Measurements from ENCODE around the gene BTBD19. TPM values are rescaled to one million over a fixed set of nuclear protein-coding genes. Genes with fewer than 3 reads are reported as not detected.
"Not testable (repeated sequence)": the region's sequence is repeated elsewhere in the genome, so short reads cannot be mapped to it uniquely, and the experiment has no call there.

BTBD19 gene
- total and polyA plus RNA-seq, 9 of the 15 experiments (the other 6 are each of a cell fraction or from before 2014, with no cell fraction given): 0.22 to 2.0 (median 0.95) TPM

- BruUV-seq (replicated peaks); in situ Hi-C loops (cut with MboI); H3K27me3 ChIP-seq (ENCODE audit: control insufficient read depth in 2 of 2, insufficient read depth in 2 of 2, low read length in 2 of 2); H4K20me1 ChIP-seq (replicated peaks; ENCODE audit: control insufficient read depth, insufficient read depth, low read length); H3K4me3 ChIP-seq; H3K4me2 ChIP-seq (ENCODE audit: insufficient read depth, low read length); H3K9me3 ChIP-seq (replicated peaks; ENCODE audit: control insufficient read depth, insufficient read depth, low read depth, low read length); H3K36me3 ChIP-seq (ENCODE audit: control insufficient read depth, insufficient read depth, low read length); H3K9me1 ChIP-seq (ENCODE audit: control insufficient read depth, insufficient read depth, low read length); H3K27ac ChIP-seq (ENCODE audit: extremely low read depth, low read depth, low read length); FAIRE-seq; H3K79me2 ChIP-seq (ENCODE audit: control insufficient read depth, insufficient read depth, low read length); H3K9ac ChIP-seq (ENCODE audit: insufficient read depth in 1 of 2, low read depth in 2 of 2, low read length in 2 of 2); H2AFZ ChIP-seq (ENCODE audit: low read depth, low read length); ATAC-seq; DNase-seq (ENCODE audit: extremely low read depth in 1 of 4, low spot score in 3 of 4): not testable (repeated sequence)
- CTCF ChIA-PET (ENCODE audit: low intra/inter-chr PET ratio): interaction anchor here (0.6 kb wide), 1 partner anchor 16 kb away, joined by 3 read pairs; the partner anchor contains the start of gene PLK3
- H3K4me1 ChIP-seq (replicated peaks in 1 of 2; ENCODE audit: control insufficient read depth in 2 of 2, insufficient read depth in 2 of 2, low read length in 2 of 2): peaks cover 21 to 33% of the 10 kb centered on the region in 2 experiments
- intact Hi-C loops (cut with micrococcal nuclease): loop anchor here (5.0 kb wide), 1 partner anchor 39 kb away; the partner anchor contains the start of gene RPS8
- WGBS (ENCODE audit: insufficient coverage, low coverage, missing lambda C conversion rate): 73% methylated on average over 9 of the region's 9 CpGs
- POLR2A ChIA-PET: interaction anchor here (0.9 to 9.2 kb wide), 3 partner anchors 12 to 528 kb away, joined by 3 to 594 read pairs (median 4); partner anchors contain the start of genes BTBD19, DYNLT4, PLK3 and RNU5D-1
Observed at GRCh38 chr1:44815926-44816325, 7.6 kb downstream of the BTBD19 start.

GRCh38 chr1:44817307-44817706 lies 9.0 kb downstream of the BTBD19 start:
- no peaks in the 10 kb centered on the region for H3K36me3 ChIP-seq (ENCODE audit: control insufficient read depth, insufficient read depth, low read length)
- H3K9ac ChIP-seq (ENCODE audit: insufficient read depth in 1 of 2, low read depth in 2 of 2, low read length in 2 of 2): no peak overlapping the region
- DNase-seq (ENCODE audit: extremely low read depth in 1 of 4, low spot score in 3 of 4): no peak
- H3K4me3 ChIP-seq: no peak overlapping the region
- H3K27ac ChIP-seq (ENCODE audit: extremely low read depth, low read depth, low read length): no peak overlapping the region
- H3K4me2 ChIP-seq (ENCODE audit: insufficient read depth, low read length): no peak overlapping the region
- peaks cover 13 to 31% of the 10 kb centered on the region in 2 experiments for H3K4me1 ChIP-seq (replicated peaks in 1 of 2; ENCODE audit: control insufficient read depth in 2 of 2, insufficient read depth in 2 of 2, low read length in 2 of 2)
- no peaks in the 10 kb centered on the region for H4K20me1 ChIP-seq (replicated peaks; ENCODE audit: control insufficient read depth, insufficient read depth, low read length)
- H3K27me3 ChIP-seq (ENCODE audit: control insufficient read depth in 2 of 2, insufficient read depth in 2 of 2, low read length in 2 of 2): no peaks in the 10 kb centered on the region
- WGBS (ENCODE audit: insufficient coverage, low coverage, missing lambda C conversion rate): 37% methylated on average over 2 of the region's 2 CpGs
- no peaks in the 10 kb centered on the region; the same call in 1 of the 2 replicates for H3K9me3 ChIP-seq (replicated peaks; ENCODE audit: control insufficient read depth, insufficient read depth, low read depth, low read length)
- in situ Hi-C loops (cut with MboI) (no loop called here), intact Hi-C loops (cut with micrococcal nuclease) (loop anchor here (5.0 kb wide), 1 partner anchor 40 kb away; the partner anchor contains the start of gene RPS8)
- no peak for ATAC-seq
- no peaks in the 10 kb centered on the region for H3K79me2 ChIP-seq (ENCODE audit: control insufficient read depth, insufficient read depth, low read length)
- CTCF ChIA-PET (ENCODE audit: low intra/inter-chr PET ratio): no interaction called here
- no peaks in the 10 kb centered on the region for H3K9me1 ChIP-seq (ENCODE audit: control insufficient read depth, insufficient read depth, low read length)
- POLR2A ChIA-PET: interaction anchor here (1.0 to 9.2 kb wide), 10 partner anchors 13 to 522 kb away, joined by 3 to 594 read pairs (median 94); partner anchors contain the start of genes BEST4, BTBD19, DYNLT4 and EIF2B3
- BruUV-seq (replicated peaks): no TSS peak
- H2AFZ ChIP-seq (ENCODE audit: low read depth, low read length): no peak overlapping the region
- no peak for FAIRE-seq
- TF ChIP-seq ZNF511 (CRISPR knock-in tag; IDR thresholded peaks at IDR 0.05) (no peak), KDM1A (IDR thresholded peaks at IDR 0.05) (0 out of 4 replicates have a peak, but pooled peaks of 1 of the 2 experiments have one; percentile 19), MEIS2 (IDR thresholded peaks at IDR 0.05; ENCODE audit: partially characterized antibody) (peak; percentile 54)

Measured in K562 (cell line).